Ishikawa (cell line): ENCODE measurements around the gene FKBP14.

Experiments
- CEBPB ChIP-seq: IDR thresholded peaks from 2 replicates; pipeline ENCODE4 v1.6.1; 2012
- CREB1 ChIP-seq: IDR thresholded peaks from 2 replicates; pipeline ENCODE4 v1.6.1; 2012; ENCODE audit warnings: low read depth
- EGR1 ChIP-seq: IDR thresholded peaks from 2 replicates; pipeline ENCODE4 v1.6.1; 2012
- EP300 ChIP-seq: IDR thresholded peaks from 2 replicates; pipeline ENCODE4 v1.6.1; 2012; ENCODE audit warnings: borderline replicate concordance
- FOXM1 ChIP-seq: IDR thresholded peaks from 2 replicates; pipeline ENCODE4 v1.6.1; 2012; ENCODE audit warnings: low read depth, borderline replicate concordance
- MAX ChIP-seq: IDR thresholded peaks from 2 replicates; pipeline ENCODE4 v1.6.1; 2012
- NFIC ChIP-seq: IDR thresholded peaks from 2 replicates; pipeline ENCODE4 v1.6.1; 2012
- RAD21 ChIP-seq: IDR thresholded peaks from 2 replicates; pipeline ENCODE4 v1.6.1; 2012; ENCODE audit warnings: low read depth
- REST ChIP-seq: IDR thresholded peaks from 2 replicates; pipeline ENCODE4 v1.6.1; 2012; ENCODE audit warnings: low read depth, mild to moderate bottlenecking
- TAF1 ChIP-seq: IDR thresholded peaks from 2 replicates; pipeline ENCODE4 v1.6.1; 2012; ENCODE audit warnings: low read depth, mild to moderate bottlenecking
- TCF12 ChIP-seq: IDR thresholded peaks from 2 replicates; pipeline ENCODE4 v1.6.1; 2012; ENCODE audit warnings: low read depth
- TEAD4 ChIP-seq: IDR thresholded peaks from 2 replicates; pipeline ENCODE4 v1.6.1; 2012
- USF1 ChIP-seq: IDR thresholded peaks from 2 replicates; pipeline ENCODE4 v1.6.1; 2012
- YY1 ChIP-seq: IDR thresholded peaks from 2 replicates; pipeline ENCODE4 v1.6.1; 2012; ENCODE audit warnings: low read depth
- ZBTB7A ChIP-seq: IDR thresholded peaks from 2 replicates; pipeline ENCODE4 v1.6.1; 2012; ENCODE audit warnings: low read depth

FKBP14 gene

GRCh38 chr7:30068117-30068516, 41.6 kb upstream of the FKBP14 start:
- TF ChIP-seq TCF12 (no peak), TEAD4 (no peak), YY1 (no peak), REST (no peak), TAF1 (no peak), EGR1 (no peak), MAX (no peak), CEBPB (no peak; the same call in 1 of the 2 replicates), USF1 (no peak; the same call in 1 of the 2 replicates)

GRCh38 chr7:30066687-30067086, 40.2 kb upstream of the FKBP14 start:
- TF ChIP-seq MAX = no peak

GRCh38 chr7:30065746-30066145, 39.2 kb upstream of the FKBP14 start:
- TF ChIP-seq YY1 = no peak
- TF ChIP-seq CEBPB = no peak
- no peak for TF ChIP-seq EGR1
- TF ChIP-seq EP300 = no peak
- no peak for TF ChIP-seq TAF1
- TF ChIP-seq FOXM1 = no peak
- no peak for TF ChIP-seq TEAD4
- TF ChIP-seq REST = no peak
- no peak for TF ChIP-seq RAD21
- no peak for TF ChIP-seq TCF12
- no peak for TF ChIP-seq CREB1
- TF ChIP-seq USF1 = no peak
- TF ChIP-seq NFIC = no peak
- no peak for TF ChIP-seq ZBTB7A
- TF ChIP-seq MAX = no peak

- TF ChIP-seq TCF12 = no peak
- peak; percentile 68 for TF ChIP-seq RAD21
Measured at GRCh38 chr7:30062587-30062986, 36.1 kb upstream of the FKBP14 start.

- TF ChIP-seq RAD21 = peak; percentile 14; the same call in 1 of the 2 replicates
Measured at GRCh38 chr7:30061786-30062185, 35.3 kb upstream of the FKBP14 start.

GRCh38 chr7:30057741-30058140, 31.2 kb upstream of the FKBP14 start:
- no peak for TF ChIP-seq TCF12
- TF ChIP-seq CEBPB = no peak
- TF ChIP-seq TEAD4 = no peak
- no peak for TF ChIP-seq RAD21
- TF ChIP-seq ZBTB7A = no peak
- TF ChIP-seq EGR1 = no peak
- no peak for TF ChIP-seq NFIC

- TF ChIP-seq CEBPB (no peak), EGR1 (no peak), EP300 (no peak), USF1 (no peak), NFIC (no peak), ZBTB7A (no peak), YY1 (no peak), CREB1 (no peak), FOXM1 (no peak), TEAD4 (no peak), REST (no peak), MAX (no peak), TAF1 (no peak), TCF12 (no peak), RAD21 (no peak)
Measured at GRCh38 chr7:30053068-30053467, 26.6 kb upstream of the FKBP14 start.
